CD14-positive monocyte (primary cell): ENCODE results near the gene PDK2. TPM values are rescaled to one million over a fixed set of nuclear protein-coding genes. Genes with fewer than 3 reads are reported as not detected.

ENCODE experiments used
- DNase-seq, 3 donors: peaks; one replicate each; pipeline ENCODE4 v3.0.0-alpha.2; 2011 to 2022
- H2AFZ ChIP-seq: 2 replicates; pipeline ENCODE4 v1.6.0; 2012; ENCODE audit warnings: mild to moderate bottlenecking, low read depth, low read length, inconsistent platforms; ENCODE audit not compliant: insufficient read depth, poor library complexity, severe bottlenecking
- H3K27ac ChIP-seq, 2 donors: 1 replicate in 1 of 2; 2 replicates in 1 of 2; pipeline ENCODE4 v1.5.1; 2012 to 2013; ENCODE audit warnings: low read length in 2 of 2, control low read depth in 1 of 2, inconsistent platforms in 1 of 2, low read depth in 1 of 2, mild to moderate bottlenecking in 1 of 2
- H3K27me3 ChIP-seq, 2 donors: one replicate each; pipeline versions ENCODE4 v1.6.0 to v1.6.1; 2011 to 2013; ENCODE audit warnings: low read length in 2 of 2; ENCODE audit not compliant: control insufficient read depth in 2 of 2, insufficient read depth in 2 of 2
- H3K36me3 ChIP-seq, 2 donors: replicated peaks in 1 of 2; 1 replicate in 1 of 2; 2 replicates in 1 of 2; pipeline versions ENCODE4 v1.5.1 to v1.6.1; 2012 to 2013; ENCODE audit warnings: low read length in 2 of 2, control low read depth in 1 of 2, inconsistent platforms in 1 of 2, mild to moderate bottlenecking in 1 of 2; ENCODE audit not compliant: insufficient read depth in 2 of 2, control insufficient read depth in 1 of 2
- H3K4me1 ChIP-seq, 2 donors: 1 replicate in 1 of 2; 2 replicates in 1 of 2; pipeline versions ENCODE4 v1.5.1 to v1.6.1; 2012 to 2013; ENCODE audit warnings: low read length in 2 of 2, control low read depth in 1 of 2, inconsistent platforms in 1 of 2, mild to moderate bottlenecking in 1 of 2, moderate library complexity in 1 of 2; ENCODE audit not compliant: insufficient read depth in 2 of 2, control insufficient read depth in 1 of 2
- H3K4me2 ChIP-seq: replicated peaks from 2 replicates; pipeline ENCODE3; 2012; ENCODE audit warnings: low read length, moderate library complexity, mild to moderate bottlenecking; ENCODE audit not compliant: poor library complexity, severe bottlenecking; ENCODE audit errors: extremely low read depth
- H3K4me3 ChIP-seq, 3 experiments: fragments of 200-600 bp in 1 of 3; sonication (generic) in 1 of 3; replicated peaks in 1 of 3; 1 replicate in 2 of 3; 2 replicates in 1 of 3; pipeline ENCODE4 v1.5.1; 2011 to 2013; ENCODE audit warnings: low read length in 3 of 3, mild to moderate bottlenecking in 3 of 3, control low read depth in 2 of 3, low read depth in 2 of 3, inconsistent platforms in 1 of 3, moderate library complexity in 1 of 3
- H3K79me2 ChIP-seq: 2 replicates; pipeline ENCODE4 v1.6.0; 2012; ENCODE audit warnings: mild to moderate bottlenecking, control low read depth, inconsistent platforms, low read length, moderate library complexity; ENCODE audit not compliant: insufficient read depth
- H3K9ac ChIP-seq: 2 replicates; pipeline ENCODE4 v1.6.0; 2017; ENCODE audit warnings: low read length, mild to moderate bottlenecking; ENCODE audit not compliant: insufficient read depth, poor library complexity, severe bottlenecking
- H3K9me3 ChIP-seq, 2 donors: replicated peaks in 1 of 2; 1 replicate in 1 of 2; 2 replicates in 1 of 2; pipeline versions ENCODE4 v1.5.1 to v1.6.1; 2012 to 2013; ENCODE audit warnings: low read length in 2 of 2, control low read depth in 1 of 2; ENCODE audit not compliant: control insufficient read depth in 1 of 2, insufficient read depth in 1 of 2
- H4K20me1 ChIP-seq: 2 replicates; pipeline ENCODE4 v1.6.0; 2012; ENCODE audit warnings: mild to moderate bottlenecking, low read length, control low read depth, moderate library complexity; ENCODE audit not compliant: insufficient read depth
- H3K27ac Mint-ChIP-seq, 7 donors: one replicate each; pipeline ENCODE4 v1.8.0; 2020; ENCODE audit warnings: mild to moderate bottlenecking in 7 of 7, mixed read lengths in 7 of 7, moderate library complexity in 6 of 7, inconsistent platforms in 2 of 7
- H3K27me3 Mint-ChIP-seq, 3 donors: one replicate each; pipeline ENCODE4 v1.8.0; 2021 to 2022; ENCODE audit warnings: low read depth in 3 of 3, mild to moderate bottlenecking in 3 of 3, mixed read lengths in 3 of 3, moderate library complexity in 3 of 3, inconsistent platforms in 1 of 3
- H3K36me3 Mint-ChIP-seq, 2 donors: one replicate each; pipeline ENCODE4 v1.8.0; 2020; ENCODE audit warnings: mixed read lengths in 2 of 2, inconsistent platforms in 1 of 2, mild to moderate bottlenecking in 1 of 2
- H3K4me1 Mint-ChIP-seq: one replicate; pipeline ENCODE4 v1.8.0; 2020; ENCODE audit warnings: mild to moderate bottlenecking, mixed read lengths
- H3K4me3 Mint-ChIP-seq, 2 donors: one replicate each; pipeline ENCODE4 v1.8.0; 2020; ENCODE audit warnings: mild to moderate bottlenecking in 2 of 2, mixed read lengths in 2 of 2, moderate library complexity in 1 of 2
- H3K9me3 Mint-ChIP-seq, 7 donors: one replicate each; pipeline ENCODE4 v1.8.0; 2020 to 2022; ENCODE audit warnings: mixed read lengths in 7 of 7, mild to moderate bottlenecking in 6 of 7, moderate library complexity in 6 of 7, inconsistent platforms in 2 of 7
- WGBS: methylation state at CpG from one replicate; pipeline ENCODE4 v1.1.5; 2013; ENCODE audit warnings: missing lambda C conversion rate; ENCODE audit not compliant: insufficient coverage; 5-methylcytosine and 5-hydroxymethylcytosine counted together
- intact Hi-C, 2 donors: fragments of 100-400 bp; cut with micrococcal nuclease; formaldehyde crosslinking; loops; one replicate each; pipeline versions ENCODE4 v1.15.0 to v1.15.1; 2023
- polyA plus RNA-seq, 3 donors: library from polyadenylated mRNA; depleted of rRNA in 1 of 3; unstranded in 2 of 3; stranded (reverse) in 1 of 3; fragments of 300-500 nt in 2 of 3; fragments of >200 nt in 1 of 3; fragmentation: Illumina TruSeq in 2 of 3; gene quantifications; 1 replicate in 2 of 3; 2 replicates in 1 of 3; pipeline ENCODE4 v1.2.3, GENCODE V29; 2012 to 2021
- TF ChIP-seq, protein P1 (sequence below): fragments of 200-600 bp; IDR thresholded peaks from one replicate; pipeline ENCODE4 v1.8.0; 2022; ENCODE audit warnings: antibody characterized with exemption, mild to moderate bottlenecking

PDK2 gene
- polyA plus RNA-seq, 3 donors, result 15.9 to 43.0 (median 23.4) TPM

DNA sequence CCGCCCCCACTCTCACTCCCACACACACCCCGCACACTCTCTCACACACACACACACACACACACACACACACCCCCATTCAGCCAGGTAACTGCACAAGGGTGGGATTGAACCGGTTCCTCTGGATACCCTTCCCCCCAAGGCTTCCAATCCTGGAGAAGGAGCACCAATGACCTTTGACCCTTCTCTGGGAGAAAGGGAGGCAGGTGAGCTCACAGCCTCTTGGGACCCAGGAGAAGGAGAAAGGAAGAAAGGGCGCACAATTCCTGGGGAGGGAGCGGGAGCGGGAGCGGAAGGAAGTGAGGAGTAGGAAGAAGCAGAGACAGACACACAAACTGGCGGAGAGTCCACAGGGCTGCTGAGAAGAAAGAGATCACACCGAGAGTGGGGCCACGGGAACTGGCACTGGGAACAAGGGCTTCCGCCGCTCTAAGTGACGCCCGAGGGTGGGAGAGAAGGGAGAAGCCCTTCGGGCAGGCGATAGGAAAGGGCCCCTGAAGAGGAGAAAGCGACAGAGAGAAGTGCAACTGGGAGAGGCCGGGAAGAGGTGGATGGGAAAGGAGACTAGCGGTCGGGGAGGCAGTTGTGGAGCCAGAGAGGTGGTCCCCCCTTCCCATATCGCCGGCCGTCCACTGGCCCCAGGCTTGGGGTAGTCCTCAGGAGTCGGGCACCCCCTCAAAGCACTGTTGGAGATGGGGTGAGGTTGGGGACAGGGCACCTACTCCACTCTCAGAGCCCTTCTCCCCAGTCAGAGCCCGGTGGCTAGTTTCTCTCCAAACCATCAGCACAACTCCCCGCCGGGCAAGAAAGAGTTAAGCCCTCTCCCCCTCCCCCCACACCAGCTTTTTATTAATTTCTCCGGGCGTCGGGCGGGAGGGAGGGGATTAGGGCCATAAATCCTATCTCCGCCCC lies 33.5 kb downstream of the PDK2 start:
- H3K9me3 ChIP-seq, result peaks cover 3 to 13% of the 10 kb centered on the region in 2 donors
- H3K36me3 ChIP-seq, result peaks cover 5 to 10% of the 10 kb centered on the region in 2 donors
- peaks cover 32 to 60% of the 10 kb centered on the region in 2 donors for H3K27me3 ChIP-seq
- H3K4me3 ChIP-seq, result peak overlapping the region in 1 of 3 experiments; percentile 49
- Mint-ChIP-seq H3K4me1 (peaks cover 38% of the 10 kb centered on the region), H3K27me3 (peaks cover 66 to 81% (median 74%) of the 10 kb centered on the region in 3 donors), H3K4me3 (peak overlapping the region; percentile 45 to 95), H3K27ac (peak overlapping the region in 3 of 7 donors; percentile 19 to 81 (median 64)), H3K9me3 (peaks cover 2 to 27% (median 18%) of the 10 kb centered on the region in 7 donors), H3K36me3 (peaks cover 16 to 21% of the 10 kb centered on the region in 2 donors)
- intact Hi-C loops, result no loop called here
- WGBS, result under 1% methylated on average over 14 of the region's 32 CpGs
- DNase-seq, result peak in 2 of 3 donors; percentile 17 to 32
- TF ChIP-seq, protein P1, sequence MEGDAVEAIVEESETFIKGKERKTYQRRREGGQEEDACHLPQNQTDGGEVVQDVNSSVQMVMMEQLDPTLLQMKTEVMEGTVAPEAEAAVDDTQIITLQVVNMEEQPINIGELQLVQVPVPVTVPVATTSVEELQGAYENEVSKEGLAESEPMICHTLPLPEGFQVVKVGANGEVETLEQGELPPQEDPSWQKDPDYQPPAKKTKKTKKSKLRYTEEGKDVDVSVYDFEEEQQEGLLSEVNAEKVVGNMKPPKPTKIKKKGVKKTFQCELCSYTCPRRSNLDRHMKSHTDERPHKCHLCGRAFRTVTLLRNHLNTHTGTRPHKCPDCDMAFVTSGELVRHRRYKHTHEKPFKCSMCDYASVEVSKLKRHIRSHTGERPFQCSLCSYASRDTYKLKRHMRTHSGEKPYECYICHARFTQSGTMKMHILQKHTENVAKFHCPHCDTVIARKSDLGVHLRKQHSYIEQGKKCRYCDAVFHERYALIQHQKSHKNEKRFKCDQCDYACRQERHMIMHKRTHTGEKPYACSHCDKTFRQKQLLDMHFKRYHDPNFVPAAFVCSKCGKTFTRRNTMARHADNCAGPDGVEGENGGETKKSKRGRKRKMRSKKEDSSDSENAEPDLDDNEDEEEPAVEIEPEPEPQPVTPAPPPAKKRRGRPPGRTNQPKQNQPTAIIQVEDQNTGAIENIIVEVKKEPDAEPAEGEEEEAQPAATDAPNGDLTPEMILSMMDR, result no peak
- H3K9ac ChIP-seq, result no peak overlapping the region
- H3K27ac ChIP-seq, result no peak overlapping the region
- H2AFZ ChIP-seq, result no peak overlapping the region
- no peaks in the 10 kb centered on the region for H3K79me2 ChIP-seq
- peaks cover 31% of the 10 kb centered on the region for H4K20me1 ChIP-seq
- peaks cover 24 to 36% of the 10 kb centered on the region in 2 donors for H3K4me1 ChIP-seq
- H3K4me2 ChIP-seq, result peak overlapping the region; percentile 42

DNA sequence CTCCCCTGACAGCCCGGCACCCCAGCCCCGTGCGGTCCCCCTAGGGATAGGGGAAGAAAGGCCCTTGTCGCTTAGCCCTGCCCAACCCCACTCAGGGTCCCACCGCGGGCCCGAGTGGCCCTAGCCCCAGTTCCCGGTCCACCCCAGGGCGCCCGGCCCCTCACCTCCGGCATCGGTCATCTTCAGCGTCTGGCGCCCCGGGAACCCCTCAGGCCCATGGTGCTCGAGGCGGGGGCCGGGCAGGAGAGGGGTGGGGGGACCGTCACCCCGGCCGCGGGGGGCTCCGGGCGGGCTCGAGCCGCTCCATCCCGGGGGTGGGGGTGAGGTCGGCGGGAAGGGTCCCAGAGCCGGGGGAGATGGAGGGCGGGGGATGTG lies 34.2 kb downstream of the PDK2 start:
- Mint-ChIP-seq H3K27me3 (peaks cover 67 to 77% (median 72%) of the 10 kb centered on the region in 3 donors), H3K4me1 (peaks cover 38% of the 10 kb centered on the region), H3K9me3 (peaks cover 2 to 27% (median 18%) of the 10 kb centered on the region in 7 donors), H3K27ac (peak overlapping the region in 1 of 7 donors; percentile 71), H3K36me3 (peaks cover 22 to 27% of the 10 kb centered on the region in 2 donors), H3K4me3 (peak overlapping the region; percentile 50 to 85)
- no peak overlapping the region for H3K9ac ChIP-seq
- peak overlapping the region; percentile 42 for H3K4me2 ChIP-seq
- intact Hi-C loops, result no loop called here
- peak overlapping the region in 1 of 3 experiments; percentile 25 for H3K4me3 ChIP-seq
- TF ChIP-seq, protein P1, result no peak
- H3K36me3 ChIP-seq, result peaks cover 10 to 16% of the 10 kb centered on the region in 2 donors
- H2AFZ ChIP-seq, result no peak overlapping the region
- peaks cover 38% of the 10 kb centered on the region for H4K20me1 ChIP-seq
- no peaks in the 10 kb centered on the region for H3K79me2 ChIP-seq
- peaks cover 3 to 13% of the 10 kb centered on the region in 2 donors for H3K9me3 ChIP-seq
- no peak overlapping the region for H3K27ac ChIP-seq
- H3K4me1 ChIP-seq, result peaks cover 24 to 36% of the 10 kb centered on the region in 2 donors
- no peak for DNase-seq
- WGBS, result 0% methylated on average over 5 of the region's 31 CpGs
- peaks cover 32 to 55% of the 10 kb centered on the region in 2 donors for H3K27me3 ChIP-seq
